Sigmoid colon (tissue), 7 donors: ENCODE measurements around the gene FCER1A. TPM values are rescaled to one million over a fixed set of nuclear protein-coding genes. Genes with fewer than 3 reads are reported as not detected.

Experiments used
- DNase-seq: peaks from one replicate; pipeline ENCODE4 v3.0.0-alpha.2; 2019
- H3K27ac ChIP-seq, 4 donors: fragments of 200-600 bp; sonication (generic); one replicate each; pipeline ENCODE4 v1.5.1; 2016 to 2019; ENCODE audit warnings: mild to moderate bottlenecking in 1 of 4
- H3K27me3 ChIP-seq, 3 donors: fragments of 200-600 bp; sonication (generic); one replicate each; pipeline ENCODE4 v1.5.1; 2019; ENCODE audit warnings: mild to moderate bottlenecking in 1 of 3
- H3K36me3 ChIP-seq, 4 donors: fragments of 200-600 bp; sonication (generic); one replicate each; pipeline ENCODE4 v1.5.1; 2016 to 2019
- H3K4me1 ChIP-seq, 4 donors: fragments of 200-600 bp; sonication (generic); one replicate each; pipeline ENCODE4 v1.5.1; 2017 to 2019
- H3K4me3 ChIP-seq, 4 donors: fragments of 200-600 bp; sonication (generic); one replicate each; pipeline ENCODE4 v1.5.1; 2017 to 2019; ENCODE audit warnings: mild to moderate bottlenecking in 2 of 4, moderate library complexity in 1 of 4
- H3K9me3 ChIP-seq, 4 donors: fragments of 200-600 bp in 3 of 4; sonication (generic) in 3 of 4; one replicate each; pipeline versions ENCODE4 v1.5.1 to v1.6.1; 2013 to 2019
- CTCF ChIP-seq, 4 experiments: fragments of 450-650 bp in 3 of 4; fragments of 200-600 bp in 1 of 4; IDR thresholded peaks; one replicate each; pipeline ENCODE4 v1.5.1; 2016 to 2019; ENCODE audit warnings: antibody characterized with exemption in 4 of 4, mild to moderate bottlenecking in 3 of 4, moderate library complexity in 2 of 4
- EP300 ChIP-seq, 4 donors: sonication (generic); formaldehyde crosslinking; IDR thresholded peaks; one replicate each; pipeline ENCODE4 v1.6.1; 2017; ENCODE audit warnings: antibody characterized with exemption in 4 of 4
- POLR2A ChIP-seq, 2 donors: fragments of 450-650 bp; IDR thresholded peaks; one replicate each; pipeline ENCODE4 v1.6.1; 2016; ENCODE audit warnings: antibody characterized with exemption in 2 of 2, mild to moderate bottlenecking in 2 of 2, moderate library complexity in 2 of 2
- POLR2AphosphoS5 ChIP-seq, 4 donors: sonication (generic); formaldehyde crosslinking; IDR thresholded peaks; one replicate each; pipeline ENCODE4 v1.6.1; 2017; ENCODE audit warnings: antibody characterized with exemption in 4 of 4
- WGBS, 2 donors: extraction: QIAGEN DNeasy Blood & Tissue Kit; methylation state at CpG; one replicate each; pipeline ENCODE4 v1.1.7; 2013; 5-methylcytosine and 5-hydroxymethylcytosine counted together
- intact Hi-C: fragments of 100-400 bp; cut with DNase I; formaldehyde crosslinking; loops from one replicate; pipeline ENCODE4 v1.15.1; 2023
- polyA plus RNA-seq, 3 donors: library from polyadenylated mRNA; stranded (reverse); fragments of 200-250 nt; gene quantifications; one replicate each; pipeline ENCODE4 v1.2.3, GENCODE V29; 2013
- total RNA-seq, 4 donors: library from RNA; depleted of rRNA; stranded (reverse); fragments of >200 nt; gene quantifications; one replicate each; pipeline ENCODE4 v1.1.0, GENCODE V29; 2016
- donor health status: healthy with polysubstance abuse.
- donor health status: Bipolar disorder and iron deficiency.
- donor health status: healthy.

FCER1A gene
- total and polyA plus RNA-seq, 7 donors, result 0.33 to 5.4 (median 3.4) TPM; not detected in 3

- Histone ChIP-seq H3K27me3 (no peaks in the 10 kb centered on the region), H3K36me3 (no peaks in the 10 kb centered on the region), H3K4me1 (no peaks in the 10 kb centered on the region), H3K9me3 (no peaks in the 10 kb centered on the region), H3K4me3 (no peak overlapping the region), H3K27ac (no peak overlapping the region)
- no peak for DNase-seq
- WGBS, 2 donors, result 66 to 85% methylated on average over 2 of the region's 2 CpGs
- intact Hi-C loops, result no loop called here
- TF ChIP-seq CTCF (IDR thresholded peaks at IDR 0.05) (no peak), EP300 (IDR thresholded peaks at IDR 0.05) (no peak), POLR2AphosphoS5 (IDR thresholded peaks at IDR 0.05) (no peak), POLR2A (IDR thresholded peaks at IDR 0.05) (no peak)
Measured at GRCh38 chr1:159274631-159275030, 27.5 kb upstream of the FCER1A start.

- intact Hi-C loops, result no loop called here
- Histone ChIP-seq H3K4me1 (no peaks in the 10 kb centered on the region), H3K27ac (no peak overlapping the region), H3K27me3 (no peaks in the 10 kb centered on the region), H3K9me3 (no peaks in the 10 kb centered on the region), H3K36me3 (no peaks in the 10 kb centered on the region), H3K4me3 (no peak overlapping the region)
- no peak for DNase-seq
- TF ChIP-seq EP300 (IDR thresholded peaks at IDR 0.05), result no peak
- TF ChIP-seq CTCF (IDR thresholded peaks at IDR 0.05), result no peak
- TF ChIP-seq POLR2A (IDR thresholded peaks at IDR 0.05), result no peak
- no peak for TF ChIP-seq POLR2AphosphoS5 (IDR thresholded peaks at IDR 0.05)
Measured at GRCh38 chr1:159275891-159276290, 26.2 kb upstream of the FCER1A start.

- WGBS, 2 donors, result 47 to 80% methylated on average over 5 of the region's 5 CpGs
- intact Hi-C loops, result no loop called here
- no peak for TF ChIP-seq POLR2AphosphoS5 (IDR thresholded peaks at IDR 0.05)
- TF ChIP-seq EP300 (IDR thresholded peaks at IDR 0.05), result no peak
- TF ChIP-seq POLR2A (IDR thresholded peaks at IDR 0.05), result no peak
- no peak for TF ChIP-seq CTCF (IDR thresholded peaks at IDR 0.05)
- no peak for DNase-seq
- no peak overlapping the region for H3K4me3 ChIP-seq
- no peaks in the 10 kb centered on the region for H3K4me1 ChIP-seq
- no peaks in the 10 kb centered on the region for H3K9me3 ChIP-seq
- H3K27me3 ChIP-seq, result no peaks in the 10 kb centered on the region
- no peak overlapping the region for H3K27ac ChIP-seq
- no peaks in the 10 kb centered on the region for H3K36me3 ChIP-seq
Measured at GRCh38 chr1:159279773-159280172, 22.4 kb upstream of the FCER1A start.

- Histone ChIP-seq H3K4me3 (no peak overlapping the region), H3K9me3 (no peaks in the 10 kb centered on the region), H3K4me1 (no peaks in the 10 kb centered on the region), H3K36me3 (no peaks in the 10 kb centered on the region), H3K27me3 (no peaks in the 10 kb centered on the region), H3K27ac (no peak overlapping the region)
- DNase-seq, result no peak
- no peak for TF ChIP-seq POLR2AphosphoS5 (IDR thresholded peaks at IDR 0.05)
- TF ChIP-seq CTCF (IDR thresholded peaks at IDR 0.05), result no peak
- no peak for TF ChIP-seq EP300 (IDR thresholded peaks at IDR 0.05)
- no peak for TF ChIP-seq POLR2A (IDR thresholded peaks at IDR 0.05)
- intact Hi-C loops, result no loop called here
- 12 to 54% methylated on average over 2 of the region's 2 CpGs for WGBS, 2 donors
Measured at GRCh38 chr1:159282118-159282517, 20.0 kb upstream of the FCER1A start.

- intact Hi-C loops, result no loop called here
- Histone ChIP-seq H3K27ac (no peak overlapping the region), H3K27me3 (no peaks in the 10 kb centered on the region), H3K4me1 (no peaks in the 10 kb centered on the region), H3K4me3 (no peak overlapping the region), H3K9me3 (no peaks in the 10 kb centered on the region), H3K36me3 (no peaks in the 10 kb centered on the region)
- no peak for DNase-seq
- no peak for TF ChIP-seq POLR2AphosphoS5 (IDR thresholded peaks at IDR 0.05)
- TF ChIP-seq EP300 (IDR thresholded peaks at IDR 0.05), result no peak
- TF ChIP-seq CTCF (IDR thresholded peaks at IDR 0.05), result no peak
- TF ChIP-seq POLR2A (IDR thresholded peaks at IDR 0.05), result no peak
- WGBS, 2 donors, result 50 to 76% methylated on average over 2 of the region's 2 CpGs
Measured at GRCh38 chr1:159289060-159289459, 13.1 kb upstream of the FCER1A start.
